Measurements from ENCODE around the gene AGER.

The AGER gene

GRCh38 chr6:32167761-32168262 lies 16.2 kb downstream of the AGER start:
- DNase-seq: no peak

- DNase-seq: no peak
These were observed 16.8 kb downstream of the AGER start for GRCh38 chr6:32167154-32167760.

- no peak for DNase-seq
These were observed 17.5 kb downstream of the AGER start for GRCh38 chr6:32166411-32167061.

GRCh38 chr6:32164295-32164694 lies 19.8 kb downstream of the AGER start, which contains the start of gene EGFL8:
TSS of gene EGFL8 (plus strand) at chr6:32164595. CDS start at chr6:32166166, 1,571 bp downstream.
- no peak for DNase-seq

GRCh38 chr6:32163559-32164258 lies 20.3 kb downstream of the AGER start:
- no peak for DNase-seq

- no peak for DNase-seq
These were observed 26.0 kb downstream of the AGER start for GRCh38 chr6:32158052-32158451.

GRCh38 chr6:32156891-32157290 lies 27.2 kb downstream of the AGER start:
- DNase-seq: no peak

GRCh38 chr6:32154514-32155161 lies 29.4 kb downstream of the AGER start:
- no peak for DNase-seq

- peak; percentile 41 for DNase-seq
These were observed 30.2 kb downstream of the AGER start, which contains the start of gene PPT2 for GRCh38 chr6:32153564-32154513. TSS of gene PPT2 (plus strand) at chr6:32154141. CDS start at chr6:32154595, 454 bp downstream.

- no peak for DNase-seq
These were observed 31.1 kb downstream of the AGER start for GRCh38 chr6:32152769-32153563.

- DNase-seq: no peak
These were observed 31.9 kb downstream of the AGER start, which contains the start of gene PRRT1 for GRCh38 chr6:32151863-32152768. TSS of gene PRRT1 (minus strand) at chr6:32151939. CDS start at chr6:32151827, 112 bp downstream.

GRCh38 chr6:32151181-32151862 lies 32.7 kb downstream of the AGER start:
- no peak for DNase-seq

- no peak for DNase-seq
These were observed 33.9 kb downstream of the AGER start for GRCh38 chr6:32149932-32150870.

- DNase-seq: no peak
These were observed 34.8 kb downstream of the AGER start for GRCh38 chr6:32149092-32149755.

- no peak for DNase-seq
These were observed 35.6 kb downstream of the AGER start for GRCh38 chr6:32148289-32149091.

- DNase-seq: no peak
These were observed 36.5 kb downstream of the AGER start for GRCh38 chr6:32147401-32148132.

Measured in NCI-H1436 treated with DMSO at 0.1 percent for 48 hours (cell line).